Lower lobe of right lung (tissue), 2 donors: ENCODE results near the gene KIAA1614. TPM values are rescaled to one million over a fixed set of nuclear protein-coding genes. Genes with fewer than 3 reads are reported as not detected.

Experiments used
- ATAC-seq, 2 donors: fragments of 200-7000 bp; cut with Tn5 transposase; one replicate each; pipeline ENCODE4 v1.9.1; 2020 to 2022; ENCODE audit warnings: mild to moderate bottlenecking in 2 of 2, moderate library complexity in 2 of 2
- DNase-seq: peaks from one replicate; pipeline ENCODE4 v3.0.0-alpha.2; 2020
- H3K27ac ChIP-seq: fragments of 200-600 bp; one replicate; pipeline ENCODE4 v1.8.0; 2022
- H3K27me3 ChIP-seq: fragments of 200-600 bp; one replicate; pipeline ENCODE4 v1.8.0; 2022; ENCODE audit warnings: low read depth
- H3K36me3 ChIP-seq: fragments of 200-600 bp; one replicate; pipeline ENCODE4 v1.8.0; 2022; ENCODE audit warnings: mild to moderate bottlenecking
- H3K4me1 ChIP-seq: fragments of 200-600 bp; one replicate; pipeline ENCODE4 v1.8.0; 2022
- H3K4me3 ChIP-seq: fragments of 200-600 bp; one replicate; pipeline ENCODE4 v1.8.0; 2022; ENCODE audit warnings: mild to moderate bottlenecking
- H3K9me3 ChIP-seq: fragments of 200-600 bp; one replicate; pipeline ENCODE4 v1.8.0; 2022
- intact Hi-C: fragments of 100-400 bp; cut with DNase I; formaldehyde crosslinking; loops from one replicate; pipeline ENCODE4 v1.11.0; 2022
- total RNA-seq: library from RNA; stranded (reverse); fragmentation: NEBNext Ultra II Directional; extraction: Animal tissue kit (Norgen Biotek cat#: 25700); gene quantifications from one replicate; pipeline ENCODE4 v1.2.1, GENCODE V29; 2021
- TF ChIP-seq, protein P1 (sequence below): fragments of 200-600 bp; IDR thresholded peaks from one replicate; pipeline ENCODE4 v1.8.0; 2022; ENCODE audit warnings: antibody characterized with exemption, mild to moderate bottlenecking
- donor health status: DM: no; HTN: yes; CAD: no; lungs with severe emphysema.

The KIAA1614 gene
- total RNA-seq, 1 donor from 2014 or later = 4.1 TPM

DNA sequence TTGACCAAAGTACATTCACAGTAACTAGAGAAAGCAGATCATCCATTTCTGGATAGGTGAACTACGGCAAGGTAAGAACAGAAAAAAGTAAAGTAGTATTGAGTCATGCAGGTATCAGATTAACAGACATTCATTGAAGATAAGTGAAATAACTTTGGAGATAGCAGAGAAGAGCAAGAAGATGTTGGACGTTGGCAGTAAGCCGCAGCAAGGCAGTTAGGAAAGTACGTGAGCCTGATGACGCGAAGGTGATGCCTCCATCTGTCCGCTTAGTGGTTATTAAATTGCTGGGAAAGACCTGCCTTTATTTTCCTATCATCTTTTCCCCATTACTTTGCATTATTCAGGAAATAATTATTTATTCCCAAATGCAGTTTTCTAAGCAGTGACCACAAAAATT is 24.9 kb upstream of the KIAA1614 start:
- no peak for ATAC-seq
- TF ChIP-seq, protein P1, sequence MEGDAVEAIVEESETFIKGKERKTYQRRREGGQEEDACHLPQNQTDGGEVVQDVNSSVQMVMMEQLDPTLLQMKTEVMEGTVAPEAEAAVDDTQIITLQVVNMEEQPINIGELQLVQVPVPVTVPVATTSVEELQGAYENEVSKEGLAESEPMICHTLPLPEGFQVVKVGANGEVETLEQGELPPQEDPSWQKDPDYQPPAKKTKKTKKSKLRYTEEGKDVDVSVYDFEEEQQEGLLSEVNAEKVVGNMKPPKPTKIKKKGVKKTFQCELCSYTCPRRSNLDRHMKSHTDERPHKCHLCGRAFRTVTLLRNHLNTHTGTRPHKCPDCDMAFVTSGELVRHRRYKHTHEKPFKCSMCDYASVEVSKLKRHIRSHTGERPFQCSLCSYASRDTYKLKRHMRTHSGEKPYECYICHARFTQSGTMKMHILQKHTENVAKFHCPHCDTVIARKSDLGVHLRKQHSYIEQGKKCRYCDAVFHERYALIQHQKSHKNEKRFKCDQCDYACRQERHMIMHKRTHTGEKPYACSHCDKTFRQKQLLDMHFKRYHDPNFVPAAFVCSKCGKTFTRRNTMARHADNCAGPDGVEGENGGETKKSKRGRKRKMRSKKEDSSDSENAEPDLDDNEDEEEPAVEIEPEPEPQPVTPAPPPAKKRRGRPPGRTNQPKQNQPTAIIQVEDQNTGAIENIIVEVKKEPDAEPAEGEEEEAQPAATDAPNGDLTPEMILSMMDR = no peak
- Histone ChIP-seq H3K27me3 (no peaks in the 10 kb centered on the region), H3K4me1 (no peaks in the 10 kb centered on the region), H3K36me3 (peaks cover 24% of the 10 kb centered on the region), H3K9me3 (no peaks in the 10 kb centered on the region), H3K4me3 (no peak overlapping the region), H3K27ac (no peak overlapping the region)
- intact Hi-C loops = no loop called here
- DNase-seq = no peak

DNA sequence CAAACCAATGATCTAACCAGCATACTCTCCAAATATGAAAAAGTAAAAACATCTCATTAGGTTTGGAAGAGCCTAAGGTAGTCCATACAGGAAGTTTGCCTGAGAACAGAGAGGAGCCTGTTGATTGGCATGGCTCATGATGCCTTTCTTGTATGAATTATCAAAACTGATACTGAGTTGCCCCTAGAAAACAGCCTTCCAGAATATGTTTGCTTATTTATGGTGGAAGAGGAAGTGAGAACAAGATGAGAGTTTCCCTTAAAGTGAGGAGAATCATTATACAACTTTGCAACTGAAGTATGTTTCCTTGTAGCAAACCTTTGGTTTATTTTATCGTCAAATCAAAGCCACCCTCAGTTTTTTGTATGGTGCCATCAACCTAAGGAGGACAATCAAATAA is 23.8 kb upstream of the KIAA1614 start:
- Histone ChIP-seq H3K4me1 (no peaks in the 10 kb centered on the region), H3K27ac (no peak overlapping the region), H3K27me3 (no peaks in the 10 kb centered on the region), H3K36me3 (peaks cover 15% of the 10 kb centered on the region), H3K9me3 (no peaks in the 10 kb centered on the region), H3K4me3 (no peak overlapping the region)
- DNase-seq (no peak), ATAC-seq (no peak)
- TF ChIP-seq, protein P1 = no peak
- intact Hi-C loops = no loop called here

DNA sequence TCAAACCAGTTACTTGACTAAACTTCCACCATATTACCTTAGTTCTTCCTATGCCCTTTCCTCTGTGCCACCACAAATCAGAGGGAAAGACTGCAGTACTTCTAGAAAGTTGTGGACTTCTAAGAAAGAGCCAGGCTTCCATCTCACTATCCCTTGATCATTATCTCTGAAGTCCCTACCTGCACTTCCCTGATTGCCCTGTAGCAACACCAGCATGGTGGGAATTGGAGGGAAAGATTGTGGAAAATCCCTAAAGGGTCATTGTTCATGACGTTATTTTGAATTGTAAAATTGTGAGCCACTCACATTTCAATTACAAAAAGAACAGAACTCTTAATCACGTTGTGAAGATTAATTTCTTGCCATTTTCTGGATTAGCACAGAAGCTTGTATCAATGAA is 23.4 kb upstream of the KIAA1614 start:
- TF ChIP-seq, protein P1 = no peak
- peaks cover 10% of the 10 kb centered on the region for H3K36me3 ChIP-seq
- intact Hi-C loops = no loop called here
- no peaks in the 10 kb centered on the region for H3K4me1 ChIP-seq
- no peak for DNase-seq
- H3K9me3 ChIP-seq = no peaks in the 10 kb centered on the region
- H3K27me3 ChIP-seq = no peaks in the 10 kb centered on the region
- no peak overlapping the region for H3K4me3 ChIP-seq
- no peak for ATAC-seq
- no peak overlapping the region for H3K27ac ChIP-seq

DNA sequence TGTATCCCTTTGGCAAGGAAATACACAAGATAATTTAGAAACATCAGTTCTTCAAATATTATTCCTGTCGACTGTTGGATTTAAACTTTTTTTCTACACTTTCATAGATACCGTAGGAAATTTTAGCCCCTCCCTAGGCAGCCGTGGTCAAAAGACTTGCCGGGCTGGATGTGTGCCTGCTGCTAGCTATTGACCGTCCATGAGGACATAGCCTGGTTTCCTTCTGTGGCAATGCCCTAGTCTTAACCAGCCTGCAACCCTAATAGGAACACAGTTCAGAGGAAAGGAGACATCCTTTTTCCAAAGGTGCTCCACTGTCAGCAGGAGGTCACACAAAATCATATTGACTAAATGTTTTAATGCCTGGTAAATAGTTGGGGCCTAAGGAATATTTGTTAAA is 20.4 kb upstream of the KIAA1614 start:
- H3K4me1 ChIP-seq = no peaks in the 10 kb centered on the region
- H3K4me3 ChIP-seq = no peak overlapping the region
- no peaks in the 10 kb centered on the region for H3K36me3 ChIP-seq
- no peaks in the 10 kb centered on the region for H3K9me3 ChIP-seq
- TF ChIP-seq, protein P1 = no peak
- DNase-seq = no peak
- no peaks in the 10 kb centered on the region for H3K27me3 ChIP-seq
- no peak for ATAC-seq
- H3K27ac ChIP-seq = no peak overlapping the region
- intact Hi-C loops = no loop called here

DNA sequence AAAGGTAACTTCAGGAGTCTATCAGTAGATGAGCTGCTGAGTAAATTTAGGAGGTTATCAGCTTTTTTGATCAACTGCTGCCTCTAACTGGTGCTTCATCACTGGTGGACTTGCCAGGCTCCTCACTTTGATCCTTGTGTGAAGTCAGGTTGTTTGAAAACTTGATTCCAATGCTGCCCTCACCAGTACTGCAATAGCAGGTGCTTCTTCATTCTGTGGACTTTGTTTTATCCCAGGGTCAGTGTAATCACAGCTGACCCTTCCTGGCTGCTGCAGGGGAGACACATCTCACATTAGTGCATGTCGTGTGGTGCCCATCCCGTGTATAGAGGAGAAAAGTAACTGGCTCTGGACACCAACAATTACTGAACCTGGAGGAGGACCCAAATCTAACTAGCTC is 20.0 kb upstream of the KIAA1614 start:
- Histone ChIP-seq H3K9me3 (no peaks in the 10 kb centered on the region), H3K27ac (no peak overlapping the region), H3K4me1 (no peaks in the 10 kb centered on the region), H3K36me3 (no peaks in the 10 kb centered on the region), H3K27me3 (no peaks in the 10 kb centered on the region), H3K4me3 (no peak overlapping the region)
- intact Hi-C loops = no loop called here
- TF ChIP-seq, protein P1 = no peak
- ATAC-seq (no peak), DNase-seq (no peak)

DNA sequence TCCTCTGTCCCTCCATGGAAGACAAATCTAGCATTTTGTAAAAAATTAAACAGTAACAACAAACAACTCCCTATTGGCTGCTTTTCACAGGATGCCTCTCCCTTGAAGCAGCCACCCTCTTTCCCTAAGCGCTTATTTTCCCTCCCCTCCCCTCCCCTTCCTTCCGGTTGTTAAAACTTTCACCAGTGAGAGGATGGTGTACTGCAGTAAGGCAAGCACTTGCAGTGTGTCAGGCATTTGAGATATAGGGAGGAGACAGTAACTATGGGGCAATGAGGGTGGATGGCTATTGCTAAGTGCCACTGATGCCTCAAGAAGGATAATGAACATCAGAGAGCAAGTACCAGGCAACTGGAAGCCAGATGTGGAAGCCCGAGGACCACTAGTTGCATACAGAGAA is 19.1 kb upstream of the KIAA1614 start:
- DNase-seq (no peak), ATAC-seq (no peak)
- TF ChIP-seq, protein P1 = no peak
- Histone ChIP-seq H3K9me3 (no peaks in the 10 kb centered on the region), H3K27ac (no peak overlapping the region), H3K4me1 (peaks cover 3% of the 10 kb centered on the region), H3K27me3 (no peaks in the 10 kb centered on the region), H3K4me3 (no peak overlapping the region), H3K36me3 (no peaks in the 10 kb centered on the region)
- intact Hi-C loops = no loop called here
